ENCODE results near the gene KCTD18.

The KCTD18 gene

DNA sequence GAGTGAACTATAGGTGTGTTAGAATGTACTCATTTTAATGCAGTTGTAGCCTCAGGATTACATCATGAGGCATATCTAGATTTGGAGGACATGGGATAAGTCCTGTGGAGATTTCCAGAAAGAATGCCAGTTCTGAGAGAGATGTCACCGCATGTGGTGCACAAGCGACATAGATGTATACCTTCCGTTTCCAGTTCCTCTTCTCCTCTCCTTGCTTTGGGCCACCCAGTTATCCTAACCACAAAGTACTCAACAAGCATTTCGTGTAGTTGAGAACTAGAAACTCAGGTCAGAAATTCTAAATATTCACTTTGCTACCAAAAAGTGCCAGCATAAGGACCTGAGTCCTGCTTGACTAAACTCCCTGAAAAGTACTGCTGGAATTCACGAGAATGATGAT is 66.5 kb downstream of the KCTD18 start:
- no peak overlapping the region for H3K27ac ChIP-seq
- TF ChIP-seq, protein P1, sequence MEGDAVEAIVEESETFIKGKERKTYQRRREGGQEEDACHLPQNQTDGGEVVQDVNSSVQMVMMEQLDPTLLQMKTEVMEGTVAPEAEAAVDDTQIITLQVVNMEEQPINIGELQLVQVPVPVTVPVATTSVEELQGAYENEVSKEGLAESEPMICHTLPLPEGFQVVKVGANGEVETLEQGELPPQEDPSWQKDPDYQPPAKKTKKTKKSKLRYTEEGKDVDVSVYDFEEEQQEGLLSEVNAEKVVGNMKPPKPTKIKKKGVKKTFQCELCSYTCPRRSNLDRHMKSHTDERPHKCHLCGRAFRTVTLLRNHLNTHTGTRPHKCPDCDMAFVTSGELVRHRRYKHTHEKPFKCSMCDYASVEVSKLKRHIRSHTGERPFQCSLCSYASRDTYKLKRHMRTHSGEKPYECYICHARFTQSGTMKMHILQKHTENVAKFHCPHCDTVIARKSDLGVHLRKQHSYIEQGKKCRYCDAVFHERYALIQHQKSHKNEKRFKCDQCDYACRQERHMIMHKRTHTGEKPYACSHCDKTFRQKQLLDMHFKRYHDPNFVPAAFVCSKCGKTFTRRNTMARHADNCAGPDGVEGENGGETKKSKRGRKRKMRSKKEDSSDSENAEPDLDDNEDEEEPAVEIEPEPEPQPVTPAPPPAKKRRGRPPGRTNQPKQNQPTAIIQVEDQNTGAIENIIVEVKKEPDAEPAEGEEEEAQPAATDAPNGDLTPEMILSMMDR (conservative IDR thresholded peaks at IDR 0.05), result no peak

DNA sequence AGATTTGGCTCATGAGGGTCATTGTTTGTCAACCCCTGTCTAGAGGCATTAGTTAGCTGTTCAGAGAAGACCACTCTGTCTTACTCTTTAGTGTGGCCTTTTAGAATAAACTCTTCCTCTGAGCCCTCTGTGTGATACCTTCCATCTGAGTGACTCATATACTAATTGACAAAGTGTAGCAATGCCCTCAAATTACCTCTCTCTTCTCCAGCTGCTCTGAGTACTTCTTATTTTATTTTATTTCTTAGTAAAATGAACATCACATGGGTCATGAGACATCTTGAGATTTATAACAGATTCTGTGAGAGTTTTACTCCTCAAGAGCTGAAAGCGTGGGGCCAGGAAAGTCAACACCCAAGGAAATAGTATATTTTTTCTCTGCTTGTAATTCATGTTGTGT is 67.4 kb downstream of the KCTD18 start:
- TF ChIP-seq, protein P1 (conservative IDR thresholded peaks at IDR 0.05), result no peak
- H3K27ac ChIP-seq, result no peak overlapping the region

DNA sequence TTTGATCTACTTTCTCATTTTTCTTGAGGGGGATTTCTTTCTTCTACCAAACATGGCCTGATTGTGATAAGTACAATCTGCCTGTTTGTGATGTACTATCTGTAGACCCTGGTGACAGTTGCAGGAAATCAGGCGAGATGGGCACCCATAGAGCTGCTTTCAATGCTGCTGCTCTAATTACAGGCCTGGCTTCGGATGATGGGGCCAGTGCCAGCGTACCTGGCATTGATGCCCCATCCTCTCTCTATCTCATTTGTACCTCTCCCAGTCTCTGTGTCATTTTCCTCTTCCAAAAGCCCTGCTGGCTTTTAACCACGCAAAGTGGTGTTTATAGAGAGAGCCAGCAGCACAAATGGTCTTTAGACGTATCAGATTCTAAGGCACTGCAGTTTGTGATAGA is 69.9 kb downstream of the KCTD18 start:
- TF ChIP-seq, protein P1 (conservative IDR thresholded peaks at IDR 0.05), result no peak
- H3K27ac ChIP-seq, result no peak overlapping the region

All from VCaP (cell line).